Upper lobe of right lung (tissue), 1 donor: ENCODE results near the gene ASTE1. TPM values are rescaled to one million over a fixed set of nuclear protein-coding genes. Genes with fewer than 3 reads are reported as not detected.

Source experiments
- ATAC-seq: fragments of 200-7000 bp; cut with Tn5 transposase; one replicate; pipeline ENCODE4 v1.9.1; 2020; ENCODE audit warnings: mild to moderate bottlenecking, moderate library complexity
- DNase-seq: peaks from one replicate; pipeline ENCODE4 v3.0.0-alpha.2; 2020
- H3K27ac ChIP-seq: fragments of 200-600 bp; one replicate; pipeline ENCODE4 v1.8.0; 2022
- H3K27me3 ChIP-seq: fragments of 200-600 bp; one replicate; pipeline ENCODE4 v1.8.0; 2022; ENCODE audit warnings: mild to moderate bottlenecking
- H3K36me3 ChIP-seq: fragments of 200-600 bp; one replicate; pipeline ENCODE4 v1.8.0; 2022
- H3K4me1 ChIP-seq: fragments of 200-600 bp; one replicate; pipeline ENCODE4 v1.8.0; 2022
- H3K4me3 ChIP-seq: fragments of 200-600 bp; one replicate; pipeline ENCODE4 v1.8.0; 2022; ENCODE audit warnings: mild to moderate bottlenecking
- H3K9me3 ChIP-seq: fragments of 200-600 bp; one replicate; pipeline ENCODE4 v1.8.0; 2022
- CTCF ChIP-seq: fragments of 200-600 bp; IDR thresholded peaks from one replicate; pipeline ENCODE4 v1.8.0; 2022; ENCODE audit warnings: antibody characterized with exemption
- intact Hi-C: fragments of 100-400 bp; cut with DNase I; formaldehyde crosslinking; loops from one replicate; pipeline ENCODE4 v1.11.0; 2022
- total RNA-seq: library from RNA; stranded (reverse); fragmentation: NEBNext Ultra II Directional; extraction: Animal tissue kit (Norgen Biotek cat#: 25700); gene quantifications from one replicate; pipeline ENCODE4 v1.2.1, GENCODE V29; 2021
- donor health status: DM: no; HTN: yes; CAD: no; lungs with severe emphysema.

ASTE1 gene
- total RNA-seq, 1 donor from 2014 or later, result 8.8 TPM

DNA sequence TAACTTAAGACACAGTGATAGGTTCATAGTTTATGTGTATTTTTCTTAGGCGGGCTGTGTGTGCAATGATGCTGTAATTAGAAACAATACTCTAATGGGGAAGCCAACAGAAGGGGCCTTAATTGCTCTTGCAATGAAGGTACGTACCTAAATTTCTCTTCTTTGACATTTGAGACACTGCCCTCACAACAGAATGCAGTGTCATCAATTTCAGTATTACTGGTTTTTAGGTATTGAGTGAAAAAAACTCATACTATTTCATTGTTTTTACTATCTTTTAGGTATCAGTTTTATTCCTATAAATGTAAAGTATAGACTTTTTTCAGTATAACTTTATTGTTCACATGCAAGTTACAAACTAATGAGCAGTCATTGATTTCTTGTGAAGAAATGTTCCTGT lies 59.3 kb downstream of the ASTE1 start:
- intact Hi-C loops, result no loop called here
- H3K27ac ChIP-seq, result no peak overlapping the region
- TF ChIP-seq CTCF, result no peak
- H3K9me3 ChIP-seq, result no peaks in the 10 kb centered on the region
- no peak for ATAC-seq
- no peak for DNase-seq
- peaks cover 79% of the 10 kb centered on the region for H3K36me3 ChIP-seq
- H3K4me3 ChIP-seq, result no peak overlapping the region
- H3K4me1 ChIP-seq, result no peaks in the 10 kb centered on the region
- H3K27me3 ChIP-seq, result no peaks in the 10 kb centered on the region

- Histone ChIP-seq H3K27me3 (no peaks in the 10 kb centered on the region), H3K4me1 (no peaks in the 10 kb centered on the region), H3K9me3 (no peaks in the 10 kb centered on the region), H3K4me3 (no peak overlapping the region), H3K36me3 (peaks cover 83% of the 10 kb centered on the region), H3K27ac (no peak overlapping the region)
- intact Hi-C loops, result no loop called here
- ATAC-seq (no peak), DNase-seq (no peak)
- TF ChIP-seq CTCF, result no peak
These were observed 62.7 kb downstream of the ASTE1 start for GRCh38 chr3:130963878-130964277.

Other genes starting within 250 kb of the ASTE1 start
- gene ATP2C1, start 132.7 kb downstream of the ASTE1 start, total RNA-seq, result 142 TPM
- gene NEK11, start 52 bp upstream of the ASTE1 start, total RNA-seq, result 3.8 TPM